ENCODE measurements around the gene ANXA5.
A peak's percentile ranks its signal among the peaks of the same experiment; 100 is the strongest.

ANXA5 gene

DNA sequence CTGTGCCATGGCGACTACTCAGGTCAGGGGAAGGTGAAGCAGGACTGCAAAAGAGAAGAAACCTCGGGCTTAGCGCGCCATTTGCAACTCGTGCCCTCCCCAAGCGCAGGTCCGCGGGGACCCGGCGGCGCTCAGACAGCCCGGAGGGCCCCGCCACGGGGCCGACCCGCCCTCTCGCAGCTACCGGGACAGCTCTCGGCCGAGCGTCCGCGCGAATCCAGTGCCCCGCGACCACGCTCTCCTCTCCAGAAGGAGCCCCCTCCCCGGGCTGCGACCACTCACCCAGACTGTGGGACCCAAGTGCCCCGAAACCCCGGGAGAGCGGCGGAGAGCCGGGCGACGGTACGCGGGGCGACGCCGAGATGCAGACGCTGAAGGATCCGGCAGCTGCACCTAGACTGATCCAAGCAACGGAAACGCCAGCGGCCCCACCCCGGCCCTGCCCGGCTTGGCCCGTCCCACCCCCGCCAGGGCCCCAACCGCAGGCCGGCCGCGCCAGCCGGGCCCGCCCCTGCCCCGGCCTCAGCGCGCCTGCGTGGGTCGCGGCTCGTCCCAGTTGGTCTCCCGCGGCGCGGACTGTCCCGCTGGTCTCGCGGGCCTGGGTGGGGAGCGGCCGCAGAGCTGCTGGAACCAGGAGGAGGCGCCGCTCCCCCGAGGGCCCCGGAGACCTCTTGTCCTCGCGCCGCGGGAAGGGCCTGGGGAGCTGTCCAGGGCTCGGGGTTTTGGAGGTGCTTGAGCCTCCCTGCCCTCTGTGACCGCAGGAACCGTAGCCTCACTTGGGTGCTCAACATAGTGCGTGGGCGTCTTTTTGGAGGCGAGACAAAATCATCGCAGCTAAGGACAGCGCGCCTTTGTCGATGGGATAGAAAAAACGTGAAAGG, at the start of gene ANXA5:
Gene ANXA5 (minus strand): TSS at position 400 of the 881 bp plus-strand sequence. CDS start 391 bp downstream, at position 9.
- DNase-seq (ENCODE audit: low spot score) (peak; percentile 89), ATAC-seq (ENCODE audit: low read depth) (peak; percentile 94)
- peak within 1 kb of the TSS; percentile 97 for H3K4me3 ChIP-seq (ENCODE audit: severe bottlenecking)
- H3K4me1 ChIP-seq (ENCODE audit: insufficient read depth, poor library complexity, severe bottlenecking): peaks cover 26% of the 10 kb centered on the region
- no peaks in the 10 kb centered on the region for H3K9me3 ChIP-seq (ENCODE audit: severe bottlenecking)
- H3K27ac ChIP-seq (ENCODE audit: poor library complexity, severe bottlenecking): peak within 1 kb of the TSS; percentile 97
- H3K27me3 ChIP-seq (ENCODE audit: insufficient read depth, poor library complexity, severe bottlenecking): no peaks in the 10 kb centered on the region
- H3K36me3 ChIP-seq (ENCODE audit: low read depth): peaks cover 32% of the 10 kb centered on the region
- peak; percentile 68 for TF ChIP-seq CTCF (IDR thresholded peaks at IDR 0.05; ENCODE audit: poor library complexity, severe bottlenecking)

DNA sequence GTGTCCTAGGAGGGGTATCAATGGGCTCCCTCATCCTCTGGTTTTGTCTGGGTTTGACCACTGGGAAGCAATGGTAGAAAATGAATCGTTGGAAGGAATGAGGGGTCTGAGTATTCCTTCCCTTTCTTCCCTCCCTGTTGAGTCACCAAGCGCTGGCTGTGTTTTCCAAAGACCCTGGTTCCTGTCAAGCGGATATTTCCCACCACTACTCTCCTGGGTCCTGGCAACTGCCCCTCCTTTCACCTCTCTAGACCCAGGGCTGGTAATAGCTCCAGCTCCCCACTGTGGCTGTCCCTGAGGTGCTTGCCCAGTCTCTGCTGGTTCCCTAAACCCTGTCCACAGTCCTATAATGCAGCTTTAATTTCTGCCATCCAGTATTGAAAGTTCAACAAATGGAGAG, 46.0 kb upstream of the ANXA5 start:
- H3K4me3 ChIP-seq (ENCODE audit: severe bottlenecking): no peak overlapping the region
- ATAC-seq (ENCODE audit: low read depth): no peak
- no peaks in the 10 kb centered on the region for H3K4me1 ChIP-seq (ENCODE audit: insufficient read depth, poor library complexity, severe bottlenecking)
- no peaks in the 10 kb centered on the region for H3K9me3 ChIP-seq (ENCODE audit: severe bottlenecking)
- no peak for DNase-seq (ENCODE audit: low spot score)
- no peaks in the 10 kb centered on the region for H3K27me3 ChIP-seq (ENCODE audit: insufficient read depth, poor library complexity, severe bottlenecking)
- TF ChIP-seq CTCF (IDR thresholded peaks at IDR 0.05; ENCODE audit: poor library complexity, severe bottlenecking): no peak
- H3K36me3 ChIP-seq (ENCODE audit: low read depth): no peaks in the 10 kb centered on the region; the same call in 1 of the 2 replicates
- no peak overlapping the region for H3K27ac ChIP-seq (ENCODE audit: poor library complexity, severe bottlenecking)

DNA sequence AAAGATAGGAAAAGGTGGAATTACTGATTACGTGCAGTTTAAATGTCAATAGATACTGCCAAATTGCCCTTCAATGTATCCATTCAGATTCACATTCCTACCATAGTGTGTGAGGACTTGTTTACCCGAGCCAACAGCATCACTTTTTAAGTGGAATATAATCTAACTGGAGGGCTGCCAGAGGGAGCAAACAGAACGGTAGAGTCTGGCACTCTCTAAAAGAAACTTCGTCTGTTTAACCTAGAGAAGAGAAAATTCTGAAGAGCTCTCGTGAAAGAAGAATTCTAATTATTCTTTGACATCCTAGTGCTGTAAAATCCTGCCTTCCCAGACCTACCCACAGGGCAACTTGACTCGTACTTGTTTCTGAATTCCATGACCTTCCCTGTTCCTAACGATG, 45.0 kb upstream of the ANXA5 start:
- no peaks in the 10 kb centered on the region for H3K27me3 ChIP-seq (ENCODE audit: insufficient read depth, poor library complexity, severe bottlenecking)
- TF ChIP-seq CTCF (IDR thresholded peaks at IDR 0.05; ENCODE audit: poor library complexity, severe bottlenecking): no peak

DNA sequence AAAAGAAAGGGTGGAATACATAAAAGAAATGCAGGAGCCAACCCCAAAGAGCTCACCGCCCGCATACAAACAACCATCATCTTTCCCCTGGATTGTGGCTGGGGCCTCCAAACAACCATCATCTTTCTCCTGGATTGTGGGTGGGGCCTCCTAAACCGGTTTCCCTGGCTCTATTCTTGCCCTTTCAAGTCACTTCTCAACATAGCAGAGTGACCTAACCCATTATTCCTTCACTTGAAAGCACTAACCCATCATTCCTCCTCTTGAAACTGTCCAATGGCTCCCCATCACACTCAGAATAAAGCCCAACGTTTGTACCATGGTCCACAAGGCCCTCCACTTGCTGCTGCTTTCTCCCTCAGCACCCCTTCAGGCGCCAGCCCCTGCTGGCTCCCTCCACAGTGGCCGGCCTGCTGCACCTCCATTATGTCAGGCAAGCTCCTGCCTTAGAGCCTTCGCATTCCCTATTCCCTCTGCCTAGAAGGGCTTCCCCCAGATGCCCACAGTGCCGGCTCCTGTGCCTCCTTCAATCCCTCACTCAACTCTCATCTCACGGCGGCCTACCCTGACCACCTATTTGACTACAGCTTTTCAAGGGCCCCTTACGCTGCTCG, 44.1 kb upstream of the ANXA5 start:
- H3K4me1 ChIP-seq (ENCODE audit: insufficient read depth, poor library complexity, severe bottlenecking): no peaks in the 10 kb centered on the region
- no peaks in the 10 kb centered on the region for H3K27me3 ChIP-seq (ENCODE audit: insufficient read depth, poor library complexity, severe bottlenecking)
- H3K9me3 ChIP-seq (ENCODE audit: severe bottlenecking): no peaks in the 10 kb centered on the region
- H3K27ac ChIP-seq (ENCODE audit: poor library complexity, severe bottlenecking): no peak overlapping the region
- no peak for DNase-seq (ENCODE audit: low spot score)
- no peaks in the 10 kb centered on the region; the same call in 1 of the 2 replicates for H3K36me3 ChIP-seq (ENCODE audit: low read depth)
- ATAC-seq (ENCODE audit: low read depth): no peak
- H3K4me3 ChIP-seq (ENCODE audit: severe bottlenecking): no peak overlapping the region
- no peak for TF ChIP-seq CTCF (IDR thresholded peaks at IDR 0.05; ENCODE audit: poor library complexity, severe bottlenecking)

More for the DNA sequence above, 45.0 kb upstream of the ANXA5 start:
- H3K4me3 ChIP-seq (ENCODE audit: severe bottlenecking): no peak overlapping the region
- ATAC-seq (ENCODE audit: low read depth): no peak
- no peaks in the 10 kb centered on the region for H3K9me3 ChIP-seq (ENCODE audit: severe bottlenecking)
- H3K4me1 ChIP-seq (ENCODE audit: insufficient read depth, poor library complexity, severe bottlenecking): no peaks in the 10 kb centered on the region
- H3K27ac ChIP-seq (ENCODE audit: poor library complexity, severe bottlenecking): no peak overlapping the region
- no peaks in the 10 kb centered on the region; the same call in 1 of the 2 replicates for H3K36me3 ChIP-seq (ENCODE audit: low read depth)
- DNase-seq (ENCODE audit: low spot score): no peak
